NCI-H1105 (cell line): ENCODE measurements around the gene HPCA.

Experiments used
- DNase-seq: peaks from one replicate; lab custom pipeline; 2025; lab: John Stamatoyannopoulos, UW

Gene HPCA

DNA sequence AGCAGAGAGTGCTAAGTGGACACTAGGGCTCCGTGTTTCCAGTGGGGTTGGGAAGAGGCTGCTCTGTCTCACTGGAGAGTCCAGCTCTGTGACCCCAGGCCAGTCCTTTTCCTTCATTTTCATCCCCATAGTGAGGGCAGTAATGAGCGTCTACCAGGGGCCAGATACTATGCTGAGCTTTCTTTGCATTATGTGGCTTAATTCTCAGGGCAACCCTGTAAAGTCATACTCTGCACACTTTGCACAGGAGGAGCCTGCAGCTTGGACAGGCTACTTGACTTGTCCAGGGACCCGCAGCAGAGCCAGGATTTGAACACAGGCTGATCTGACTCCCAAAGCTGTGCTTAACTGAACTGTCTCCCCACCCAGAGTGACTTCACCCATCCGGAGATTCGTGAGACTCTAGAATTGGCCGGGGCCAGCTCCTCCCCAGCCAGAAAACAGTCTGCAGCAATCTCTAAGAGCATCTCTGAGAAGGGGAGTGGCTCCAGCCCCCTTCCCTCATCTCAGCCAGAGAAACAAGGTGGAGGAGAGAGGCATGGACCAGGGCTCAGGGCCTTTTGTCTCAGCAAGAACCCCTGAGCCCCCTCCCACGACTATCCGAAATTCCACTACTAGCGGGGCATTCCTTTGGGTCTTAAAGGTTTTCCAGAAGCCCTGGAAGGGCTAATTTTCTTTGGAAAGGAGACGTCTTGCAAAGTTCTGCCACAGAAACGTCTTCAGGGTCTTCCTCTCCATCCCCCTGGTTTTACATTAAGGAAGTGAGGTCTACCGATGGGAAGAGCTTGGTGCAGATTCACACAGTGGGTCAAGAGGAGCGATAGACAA, 14.7 kb upstream of the HPCA start:
- DNase-seq: no peak

DNA sequence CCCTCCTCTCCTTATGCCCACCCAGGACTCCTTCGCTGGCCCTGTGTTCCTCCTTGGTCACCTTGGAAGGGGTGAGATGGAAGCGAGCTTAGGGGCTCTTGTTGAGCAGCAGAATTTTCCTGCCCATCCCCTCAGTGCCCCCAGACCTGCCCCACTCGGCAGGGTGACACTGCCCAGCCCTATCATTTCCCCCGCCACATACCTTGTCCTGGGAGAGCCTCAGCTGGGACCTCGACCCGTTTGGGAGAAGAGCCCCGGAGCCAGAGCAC, 14.2 kb upstream of the HPCA start:
- DNase-seq: no peak

DNA sequence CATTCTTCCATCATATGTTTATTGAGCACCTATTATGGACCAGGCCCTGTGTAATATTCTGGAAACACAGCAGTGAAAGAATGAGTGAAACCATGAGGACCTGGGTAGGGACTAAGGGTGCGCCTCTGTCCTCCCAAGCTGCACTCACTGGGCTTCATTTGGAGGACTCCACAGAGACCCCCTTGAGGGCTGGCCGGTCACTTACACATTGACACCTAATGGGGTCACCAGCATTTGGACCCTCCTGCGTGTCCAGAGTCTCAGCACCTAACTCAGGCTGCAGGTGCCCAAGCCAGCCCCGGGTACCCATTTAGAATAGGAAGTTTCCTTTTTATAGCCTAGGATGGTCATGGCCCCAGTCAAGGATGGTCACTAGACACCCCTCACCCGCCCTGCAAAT, 12.8 kb upstream of the HPCA start:
- DNase-seq: no peak

DNA sequence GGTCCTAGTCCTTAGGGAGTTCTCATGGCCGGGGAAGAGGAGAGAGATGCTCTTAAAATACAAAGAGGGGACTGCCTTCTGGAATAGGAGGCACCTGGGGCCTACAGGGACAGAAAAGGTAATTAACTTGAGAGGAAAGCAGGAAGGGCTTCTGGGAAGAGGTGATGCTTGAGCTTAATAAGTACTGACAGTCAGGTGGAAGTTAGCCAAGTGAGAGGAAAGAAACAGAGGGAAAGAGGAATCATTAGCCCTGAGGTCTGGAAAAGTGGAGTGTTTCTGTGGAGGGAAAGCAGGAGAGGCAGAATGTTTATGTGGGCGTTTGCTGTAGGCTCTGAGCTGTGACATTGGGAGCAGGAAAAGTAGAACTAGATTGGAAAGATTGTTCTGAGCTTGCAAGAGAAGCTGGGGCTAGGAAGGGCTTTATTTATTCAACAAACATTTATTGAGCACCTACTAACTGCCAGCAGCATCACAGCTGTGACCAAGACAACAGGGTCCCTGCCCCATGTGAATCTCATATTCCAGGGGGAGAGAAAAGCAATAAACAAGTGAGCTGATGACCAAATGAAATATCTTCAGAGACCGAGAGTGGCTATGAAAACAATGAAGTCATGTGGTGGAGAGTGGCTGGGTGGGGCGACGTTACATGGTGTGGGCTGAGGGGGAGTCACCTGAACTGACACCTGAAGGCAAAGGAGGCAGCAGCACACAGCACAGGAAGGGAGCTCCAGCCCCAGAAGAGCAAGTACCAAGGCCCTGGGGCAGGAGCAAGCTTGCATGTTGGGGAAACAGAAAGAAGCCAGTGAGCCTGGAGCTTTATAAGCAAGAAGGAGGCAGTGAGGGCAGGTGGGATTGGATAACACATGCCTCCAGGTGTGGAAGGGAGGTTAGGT, 11.2 kb upstream of the HPCA start:
- no peak for DNase-seq

DNA sequence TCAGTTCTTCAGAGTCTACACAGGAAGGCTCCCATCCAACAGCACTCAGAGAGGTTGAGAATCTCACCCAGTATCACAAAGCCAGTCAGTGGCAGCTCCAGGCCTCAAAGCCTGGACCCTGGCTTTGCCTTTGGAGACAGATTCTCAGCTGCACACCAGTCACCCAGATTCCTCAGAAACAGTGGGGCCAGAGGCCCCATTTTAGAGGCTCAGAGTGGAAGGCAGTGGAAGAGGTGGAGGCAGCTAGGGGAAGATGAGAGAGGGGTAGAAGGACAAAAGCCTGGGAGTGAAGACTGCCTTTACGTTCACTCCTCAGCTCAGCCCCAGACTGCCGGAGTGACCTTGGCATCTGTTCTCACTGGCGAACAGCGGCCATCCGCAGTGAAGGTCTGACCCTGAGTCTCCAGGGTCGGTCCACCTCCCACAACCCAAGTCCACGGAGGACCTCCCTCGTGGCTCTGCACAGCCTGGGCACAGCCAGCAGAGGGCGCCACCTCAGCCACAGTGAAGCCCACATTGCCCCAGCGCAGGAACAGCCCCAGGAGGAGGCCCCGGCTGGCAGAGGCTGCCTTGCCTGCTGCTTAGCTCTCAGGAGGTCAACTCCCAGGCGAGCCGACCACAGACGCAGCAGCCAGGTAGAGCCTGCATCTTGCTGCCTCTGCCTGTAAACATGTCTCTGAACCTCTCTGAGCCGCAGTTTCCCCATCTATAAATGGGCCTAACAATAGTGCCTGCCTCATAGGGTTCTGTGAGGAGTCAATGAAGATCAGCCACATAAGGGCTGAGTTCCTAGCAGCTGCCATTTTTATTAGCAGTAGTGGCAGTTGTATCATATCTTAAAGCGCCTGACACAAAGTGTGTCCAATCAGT, 9.7 kb upstream of the HPCA start:
- DNase-seq: no peak

DNA sequence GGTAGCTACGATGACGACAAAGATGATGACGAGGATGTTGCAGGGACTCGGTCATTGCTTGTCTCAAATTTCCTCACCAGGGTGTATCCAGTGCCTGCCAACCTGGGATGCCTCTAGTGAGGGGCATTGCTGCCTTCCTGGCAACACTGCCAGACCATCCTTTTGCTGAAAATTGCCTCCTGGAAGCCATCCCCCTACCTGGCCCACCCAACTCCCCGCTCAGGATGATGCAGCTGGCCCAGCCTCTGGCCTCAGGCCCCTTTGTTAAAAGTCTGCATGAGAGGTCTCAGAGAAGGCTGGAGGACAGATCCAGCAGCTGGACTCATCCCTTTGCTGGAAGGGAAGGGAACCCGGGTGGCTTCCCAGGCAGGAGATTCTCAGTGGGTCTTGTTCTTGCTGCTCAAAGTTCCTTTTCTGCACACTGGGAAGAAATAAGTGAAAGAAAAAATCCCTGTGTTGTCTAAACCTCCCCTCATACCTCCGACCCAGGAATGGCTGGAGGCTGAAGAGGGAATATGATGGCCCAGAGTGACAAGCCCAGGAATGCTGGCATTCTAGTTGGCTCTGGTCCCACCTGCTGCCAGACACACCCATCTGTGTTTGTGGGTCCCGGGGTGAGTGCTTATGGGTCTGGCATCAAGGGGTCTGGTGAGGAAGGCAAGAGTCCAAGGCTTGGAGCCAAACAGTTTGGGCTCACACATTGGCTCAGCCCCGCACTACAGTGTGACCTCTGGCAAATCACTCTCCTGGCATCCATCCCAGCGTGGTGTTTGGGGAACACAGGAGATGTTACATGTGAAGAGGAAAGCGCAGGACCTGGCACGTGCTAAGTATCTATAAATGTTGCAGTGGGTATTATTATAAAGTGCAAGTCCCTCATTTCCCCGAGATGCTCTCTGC, 8.8 kb upstream of the HPCA start:
- DNase-seq: peak; percentile 52

DNA sequence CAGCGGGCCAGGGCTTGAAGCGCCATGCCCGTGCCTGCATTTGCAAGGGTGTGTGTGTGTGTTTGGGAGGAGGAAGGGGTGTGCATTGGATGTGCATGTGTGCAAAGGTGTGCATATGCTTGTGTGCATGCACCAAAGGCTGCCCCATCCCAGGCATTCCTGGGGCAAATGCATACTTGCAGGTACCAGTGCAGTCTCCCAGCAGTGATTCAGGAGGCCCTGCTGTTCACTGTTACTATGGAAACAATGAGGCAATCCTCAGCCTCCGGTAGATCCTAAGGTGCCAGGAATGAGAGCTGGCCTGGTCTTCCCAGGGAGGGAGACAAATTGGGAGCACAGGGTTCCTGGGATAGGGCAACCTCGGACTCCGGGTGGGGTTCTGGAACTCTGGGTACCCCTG, 8.1 kb upstream of the HPCA start:
- DNase-seq: no peak

DNA sequence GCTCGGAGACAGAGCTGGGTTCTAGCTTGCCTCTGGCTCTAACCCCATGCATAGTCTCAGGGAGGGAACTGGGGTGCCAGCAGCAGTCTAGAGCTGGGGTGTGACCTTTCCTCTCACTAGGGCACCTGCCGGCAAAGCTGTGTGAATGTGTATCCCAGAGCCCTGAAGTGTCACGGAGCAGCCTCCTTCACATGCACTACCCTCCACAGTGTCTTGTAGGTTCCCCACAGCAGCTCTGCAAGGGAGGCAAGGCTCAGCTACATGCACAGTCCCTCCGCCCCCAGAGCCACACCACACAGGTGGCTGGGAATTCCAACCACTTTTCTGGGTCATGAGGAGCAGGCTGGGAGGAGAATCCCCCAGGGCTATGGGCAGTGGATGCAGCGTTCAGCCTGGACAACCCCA, 7.7 kb upstream of the HPCA start:
- no peak for DNase-seq

DNA sequence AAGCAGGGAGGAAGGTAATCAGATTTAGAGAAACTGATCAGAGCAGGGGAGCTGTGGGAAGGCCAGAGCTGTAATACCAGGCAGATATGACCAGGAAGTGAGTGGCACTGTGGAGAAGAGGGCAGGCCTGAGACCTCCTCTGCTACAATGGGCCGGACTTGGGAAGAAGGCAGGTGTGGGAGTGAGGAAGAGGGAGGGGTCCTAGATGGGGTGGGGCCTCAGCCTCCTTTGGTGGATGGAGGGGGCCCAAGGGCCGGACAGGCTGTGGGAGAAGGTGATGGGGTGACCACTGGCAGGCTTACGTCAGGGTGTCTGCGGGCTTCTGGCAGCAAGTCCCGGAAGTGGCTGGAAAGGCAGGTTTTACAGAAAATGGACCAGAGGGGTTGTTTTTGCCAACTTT, 5.0 kb upstream of the HPCA start:
- DNase-seq: no peak

DNA sequence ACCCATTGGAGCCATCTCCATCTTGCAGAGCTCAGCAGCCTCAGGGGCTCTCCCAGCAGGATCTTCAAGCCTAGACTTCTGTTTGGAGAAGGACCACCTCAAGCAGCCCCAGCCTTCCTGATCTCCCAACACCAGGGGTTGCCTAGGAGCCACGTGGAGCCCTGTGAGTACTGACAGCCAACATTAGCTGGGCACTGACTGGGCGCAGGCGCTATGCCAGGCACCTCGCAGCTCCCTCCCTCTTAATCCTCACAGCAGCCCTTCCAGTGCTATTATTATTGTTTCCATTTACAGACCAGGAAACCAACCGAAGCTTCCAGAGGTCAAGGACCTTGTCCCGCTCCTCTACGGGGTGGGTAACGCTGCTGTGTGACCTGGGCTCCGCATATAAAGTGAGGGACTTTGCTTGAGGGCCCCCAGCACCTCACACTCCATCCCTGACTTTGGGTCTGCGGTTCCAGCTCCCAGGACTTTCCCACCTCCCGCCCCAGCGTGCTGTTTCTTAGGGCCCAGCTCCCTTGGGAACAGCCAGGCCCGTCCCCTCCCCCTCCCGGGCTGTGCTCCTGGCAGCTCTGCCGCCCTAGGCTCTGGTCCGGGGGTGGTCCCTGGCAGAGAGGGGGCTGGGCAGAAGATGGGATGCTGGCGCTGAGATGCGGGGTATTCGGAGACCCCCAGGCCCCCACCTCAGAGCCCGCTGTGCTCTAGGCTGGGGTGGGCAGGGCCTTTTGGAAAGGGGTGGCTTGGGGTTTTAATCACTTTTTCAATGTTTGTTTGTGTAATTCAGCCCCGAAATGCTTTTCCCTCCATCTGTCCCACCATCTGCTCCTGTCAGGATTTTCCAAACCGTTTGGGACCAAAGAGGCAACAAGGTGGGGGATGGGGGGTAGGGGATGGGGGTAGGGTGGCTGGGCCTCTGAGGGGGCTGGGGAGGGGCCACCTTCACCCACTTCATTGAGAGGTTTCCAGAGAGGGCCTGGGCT, 4.1 kb upstream of the HPCA start:
- no peak for DNase-seq

DNA sequence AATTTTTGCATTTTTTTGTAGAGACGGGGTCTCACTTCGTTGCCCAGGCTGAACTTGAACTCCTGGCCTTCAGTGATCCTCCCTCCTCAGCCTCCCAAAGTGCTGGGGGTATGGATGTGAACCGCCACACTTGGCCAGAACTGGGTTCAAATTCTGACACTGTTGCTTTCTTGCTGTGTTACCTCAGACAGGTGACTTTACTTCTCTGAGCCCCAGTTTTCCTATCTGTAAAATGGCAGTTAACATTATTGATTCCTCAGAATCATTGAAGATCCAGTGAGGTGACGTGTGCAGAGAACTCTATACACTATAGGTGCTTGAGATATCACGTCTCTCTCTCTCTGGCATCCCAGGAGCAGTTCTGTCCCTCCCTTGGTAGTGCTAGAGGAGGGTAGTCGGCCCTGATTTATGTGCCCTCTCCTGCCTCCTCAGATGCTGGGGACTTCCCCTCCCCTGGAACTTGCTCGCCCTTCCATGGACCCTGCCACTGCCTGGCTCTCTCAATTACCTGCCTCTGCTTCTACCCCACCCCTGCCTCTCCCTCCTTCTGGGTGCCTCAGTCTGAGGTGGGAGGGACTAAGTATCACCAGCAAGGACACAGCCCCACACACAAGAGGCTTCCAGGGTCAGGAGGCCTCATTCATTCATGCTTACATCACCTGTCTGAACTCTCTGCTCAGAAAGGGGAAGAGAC, 2.8 kb upstream of the HPCA start:
- no peak for DNase-seq

DNA sequence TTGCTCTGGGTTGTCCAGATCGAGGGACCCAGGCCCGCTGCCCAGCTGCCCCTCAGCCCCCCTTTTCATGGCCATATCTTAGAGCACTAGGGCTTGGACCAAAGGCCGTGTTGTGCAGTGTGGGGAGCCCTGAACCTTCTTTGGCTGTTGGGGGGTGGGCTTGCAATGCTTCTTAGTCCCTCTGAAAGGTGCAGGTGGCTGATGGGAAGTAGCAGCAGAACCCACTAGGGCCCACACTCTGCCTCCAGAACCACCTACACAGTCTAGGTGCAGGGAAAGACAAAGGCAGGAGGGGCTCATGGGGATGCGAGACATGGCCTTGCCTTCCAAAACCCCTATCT, 2.3 kb upstream of the HPCA start:
- no peak for DNase-seq

DNA sequence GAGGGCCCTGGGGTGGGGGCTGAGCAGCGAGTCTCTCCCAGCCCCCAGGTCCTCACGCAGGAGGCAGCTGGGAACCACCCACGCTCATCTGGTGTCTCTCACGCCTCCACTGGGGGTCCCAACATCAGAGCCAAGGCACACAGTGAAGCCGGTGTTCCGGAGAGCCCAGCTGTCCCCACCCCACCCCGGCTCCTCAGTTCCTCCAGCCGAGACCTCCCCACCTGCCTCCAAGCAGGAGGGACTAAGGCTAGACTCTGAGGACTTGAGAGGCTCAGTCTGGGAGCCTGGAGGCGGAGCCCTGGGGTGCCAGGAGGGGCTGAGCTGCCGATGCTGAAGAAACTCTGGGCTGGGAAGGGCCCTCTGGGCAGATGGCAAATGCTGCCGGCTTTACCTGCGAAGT, 1.6 kb upstream of the HPCA start:
- DNase-seq: no peak

DNA sequence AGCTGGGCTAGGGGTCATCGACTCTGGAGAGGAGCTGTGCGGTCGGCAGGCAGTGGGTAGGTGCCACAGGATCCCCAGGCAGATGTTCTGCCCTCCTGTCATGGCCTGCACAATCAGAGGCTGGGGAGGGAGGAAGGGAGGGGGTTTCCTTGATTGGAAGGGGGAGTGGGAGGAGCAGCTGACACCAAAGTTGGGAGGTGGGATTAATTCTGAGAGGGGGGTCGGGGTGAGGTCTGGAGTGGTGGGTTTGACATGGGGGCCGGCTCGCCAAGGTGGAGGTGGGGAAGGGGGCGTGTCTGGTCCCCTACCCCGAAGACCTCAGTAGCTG, 651 bp upstream of the HPCA start:
- DNase-seq: no peak

DNA sequence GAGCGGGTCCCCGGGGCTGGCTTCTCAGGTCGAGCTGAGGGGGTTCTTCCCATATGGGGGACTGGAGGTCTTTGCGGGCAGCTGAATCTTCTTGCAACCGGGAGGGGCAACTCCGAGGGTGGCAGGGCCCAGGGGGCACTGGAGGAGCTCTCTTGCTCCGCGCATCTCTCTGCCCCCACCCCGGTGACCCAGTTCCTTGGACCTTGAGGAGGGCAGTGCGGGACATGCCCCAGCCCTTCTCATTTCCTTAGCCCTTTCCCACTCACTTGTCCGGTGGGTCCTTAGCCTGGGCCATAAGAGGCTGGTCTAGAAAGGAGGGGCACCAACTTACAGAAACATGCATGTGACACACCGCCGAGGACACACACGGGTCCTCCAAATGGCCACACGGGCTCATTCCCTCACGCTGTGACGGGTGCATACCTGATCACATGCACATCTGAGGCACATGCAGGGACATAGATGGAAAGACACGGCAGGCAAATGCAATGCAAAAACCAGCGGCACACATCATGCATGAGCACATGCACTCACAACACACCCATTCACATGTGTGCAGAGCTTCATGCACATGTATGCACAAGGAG, 630 bp downstream of the HPCA start:
- no peak for DNase-seq

DNA sequence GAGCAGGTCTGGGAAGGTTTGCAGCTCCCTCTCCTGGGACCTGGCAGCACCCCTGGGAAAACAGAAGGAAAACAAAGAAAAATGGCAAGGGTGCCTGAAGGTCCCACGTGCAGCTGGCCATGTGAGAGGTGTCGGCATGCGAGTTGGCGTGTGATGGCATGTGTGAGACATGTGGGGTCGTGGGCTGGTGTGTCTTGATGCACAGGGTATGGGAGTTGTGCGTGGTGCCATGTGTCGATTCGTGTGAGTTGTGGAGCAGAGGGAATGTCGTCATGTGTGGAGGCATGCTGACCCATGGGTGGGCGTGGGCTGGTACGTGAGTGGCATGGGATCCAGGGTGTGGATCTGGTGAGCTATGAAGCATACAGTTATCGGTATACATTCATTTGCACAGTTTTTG, 1.3 kb downstream of the HPCA start:
- no peak for DNase-seq

DNA sequence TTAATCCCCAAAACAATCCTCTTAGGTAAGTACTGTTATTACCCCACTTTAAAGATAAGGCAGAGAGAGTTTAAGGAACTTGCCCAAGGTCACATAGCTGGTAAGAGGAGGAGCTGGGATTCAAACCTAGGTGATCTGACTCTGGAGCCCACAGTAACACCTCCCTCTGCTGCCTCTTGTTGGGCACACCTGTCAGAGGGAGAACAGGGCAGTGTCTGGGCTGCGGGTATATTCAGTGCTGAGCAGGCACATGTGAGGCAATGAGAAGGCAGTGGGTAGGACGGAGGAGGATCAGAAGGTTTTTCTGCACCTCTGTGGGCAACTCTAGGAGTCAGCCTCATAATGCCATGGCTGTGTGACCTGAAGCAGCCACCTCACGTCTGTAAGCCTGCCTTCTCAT, 1.8 kb downstream of the HPCA start:
- no peak for DNase-seq

DNA sequence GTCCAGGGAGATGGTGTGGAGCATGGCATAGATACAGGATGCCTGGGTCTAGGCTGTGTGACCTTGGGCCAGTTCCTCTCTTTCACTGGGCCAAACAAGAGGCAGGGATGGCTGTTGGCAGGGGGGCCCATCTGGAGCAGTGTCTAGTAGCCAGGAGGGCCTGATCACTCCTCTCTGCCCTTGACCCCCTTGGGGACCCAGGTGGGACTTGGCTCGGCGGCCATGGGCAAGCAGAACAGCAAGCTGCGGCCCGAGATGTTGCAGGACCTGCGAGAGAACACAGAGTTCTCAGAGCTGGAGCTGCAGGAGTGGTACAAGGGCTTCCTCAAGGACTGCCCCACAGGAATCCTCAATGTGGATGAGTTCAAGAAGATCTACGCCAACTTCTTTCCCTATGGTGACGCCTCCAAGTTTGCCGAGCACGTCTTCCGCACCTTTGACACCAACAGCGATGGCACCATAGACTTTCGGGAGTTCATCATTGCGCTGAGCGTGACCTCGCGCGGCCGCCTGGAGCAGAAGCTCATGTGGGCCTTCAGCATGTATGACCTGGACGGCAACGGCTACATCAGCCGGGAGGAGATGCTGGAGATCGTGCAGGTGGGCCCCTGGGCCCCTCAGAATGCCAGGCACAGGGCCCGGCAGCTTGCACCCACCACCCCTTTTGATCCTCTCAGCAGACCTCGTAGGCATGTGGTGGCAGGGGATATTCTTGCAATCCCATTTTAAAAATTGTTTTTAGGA, 2.6 kb downstream of the HPCA start:
- DNase-seq: no peak

DNA sequence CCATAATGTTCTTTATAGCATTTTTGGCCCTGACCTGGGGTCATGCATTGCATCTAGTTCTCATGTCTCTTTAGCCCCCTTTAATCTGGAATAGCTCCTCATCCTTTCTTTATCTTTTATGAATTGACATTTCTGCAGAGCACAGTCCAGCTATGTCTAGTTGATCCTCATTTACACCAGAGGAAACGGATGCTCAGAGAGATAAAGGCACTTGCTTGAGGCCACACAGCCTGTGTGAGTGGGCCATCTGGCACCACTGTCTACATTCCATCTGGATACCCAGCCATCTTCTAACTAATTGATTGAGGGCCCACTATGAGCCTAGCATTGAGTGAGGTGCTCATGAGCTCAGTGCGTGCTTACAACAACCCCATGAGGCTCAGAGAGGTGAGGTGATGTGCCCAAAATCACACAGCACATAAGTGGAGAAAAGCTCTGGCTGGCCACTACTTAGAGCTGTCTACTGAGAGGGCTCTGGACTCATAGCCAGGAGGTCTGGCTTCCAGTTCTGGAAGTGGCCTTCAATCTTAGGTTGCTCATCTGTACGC, 3.5 kb downstream of the HPCA start:
- DNase-seq: no peak
